Gastroesophageal sphincter (tissue), 4 donors: ENCODE measurements around the gene APOL5. TPM values are rescaled to one million over a fixed set of nuclear protein-coding genes. Genes with fewer than 3 reads are reported as not detected.
A peak's percentile ranks its signal among the peaks of the same experiment; 100 is the strongest.
"Not testable (repeated sequence)": the region's sequence is repeated elsewhere in the genome, so short reads cannot be mapped to it uniquely, and the experiment has no call there.

Experiments used
- ATAC-seq: fragments of 150-250 bp; one replicate; pipeline ENCODE4 v1.9.1; 2016; ENCODE audit warnings: mild to moderate bottlenecking, moderate library complexity
- H3K27ac ChIP-seq, 4 donors: fragments of 200-600 bp; sonication (generic) in 3 of 4; 1 replicate in 3 of 4; 2 replicates in 1 of 4; pipeline ENCODE4 v1.5.1; 2016 to 2019
- H3K27me3 ChIP-seq: fragments of 200-600 bp; sonication (generic); one replicate; pipeline ENCODE4 v1.5.1; 2019
- H3K36me3 ChIP-seq, 2 donors: fragments of 200-600 bp; sonication (generic); one replicate each; pipeline ENCODE4 v1.5.1; 2019; ENCODE audit warnings: control low read depth in 1 of 2
- H3K4me1 ChIP-seq, 3 donors: fragments of 200-600 bp; sonication (generic); 1 replicate in 2 of 3; 2 replicates in 1 of 3; pipeline ENCODE4 v1.5.1; 2016 to 2019; ENCODE audit warnings: control low read depth in 2 of 3
- H3K4me3 ChIP-seq, 2 donors: fragments of 200-600 bp; sonication (generic); one replicate each; pipeline ENCODE4 v1.5.1; 2019; ENCODE audit warnings: mild to moderate bottlenecking in 1 of 2, moderate library complexity in 1 of 2
- H3K9me3 ChIP-seq, 3 donors: fragments of 200-600 bp; sonication (generic); one replicate each; pipeline ENCODE4 v1.5.1; 2017 to 2019; ENCODE audit warnings: control low read depth in 2 of 3
- EP300 ChIP-seq: sonication (generic); formaldehyde crosslinking; IDR thresholded peaks from one replicate; pipeline ENCODE4 v1.6.1; 2017; ENCODE audit warnings: antibody characterized with exemption, mild to moderate bottlenecking
- POLR2A ChIP-seq, 2 donors: fragments of 450-650 bp; IDR thresholded peaks; one replicate each; pipeline ENCODE4 v1.6.1; 2017; ENCODE audit warnings: antibody characterized with exemption in 2 of 2, mild to moderate bottlenecking in 2 of 2, moderate library complexity in 1 of 2
- POLR2AphosphoS5 ChIP-seq: sonication (generic); formaldehyde crosslinking; IDR thresholded peaks from one replicate; pipeline ENCODE4 v1.6.1; 2017; ENCODE audit warnings: antibody characterized with exemption
- WGBS, 2 donors: methylation state at CpG; one replicate each; pipeline ENCODE4 v1.1.5; 2018; ENCODE audit warnings: low coverage in 1 of 2; 5-methylcytosine and 5-hydroxymethylcytosine counted together
- total RNA-seq, 4 donors: library from RNA; depleted of rRNA; stranded (reverse); fragments of >200 nt; gene quantifications; one replicate each; pipeline ENCODE4 v1.1.0, GENCODE V29; 2016
- TF ChIP-seq, protein P1 (sequence below), 4 experiments: fragments of 200-600 bp in 2 of 4; fragments of 450-650 bp in 2 of 4; sonication (generic) in 1 of 4; IDR thresholded peaks; one replicate each; pipeline ENCODE4 v1.5.1; 2017 to 2019; ENCODE audit warnings: antibody characterized with exemption in 4 of 4, mild to moderate bottlenecking in 2 of 4, moderate library complexity in 2 of 4

The APOL5 gene
- total RNA-seq, 4 donors from 2014 or later: not detected

DNA sequence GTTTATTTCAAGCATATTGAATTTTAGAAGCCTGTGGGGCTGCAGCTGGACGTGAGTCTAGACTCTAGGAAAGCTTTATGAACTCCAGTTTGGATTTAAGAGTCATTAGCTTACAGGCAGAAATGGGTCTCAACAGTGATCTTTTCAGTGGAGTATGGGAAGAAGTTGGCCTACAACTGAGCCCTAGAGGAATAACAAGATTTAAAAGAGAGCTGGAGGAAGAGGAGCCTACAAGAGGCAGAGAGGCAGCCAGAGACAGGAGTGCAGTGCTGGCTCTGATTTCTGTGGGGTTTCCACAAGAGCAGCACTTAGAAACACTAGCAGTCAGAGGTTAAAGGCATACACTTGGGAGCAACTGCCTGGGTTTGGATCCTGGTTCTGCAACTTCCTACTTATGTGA, 17.9 kb downstream of the APOL5 start:
- H3K27me3 ChIP-seq: no peaks in the 10 kb centered on the region
- no peak for TF ChIP-seq EP300
- TF ChIP-seq POLR2AphosphoS5: no peak
- TF ChIP-seq, protein P1, sequence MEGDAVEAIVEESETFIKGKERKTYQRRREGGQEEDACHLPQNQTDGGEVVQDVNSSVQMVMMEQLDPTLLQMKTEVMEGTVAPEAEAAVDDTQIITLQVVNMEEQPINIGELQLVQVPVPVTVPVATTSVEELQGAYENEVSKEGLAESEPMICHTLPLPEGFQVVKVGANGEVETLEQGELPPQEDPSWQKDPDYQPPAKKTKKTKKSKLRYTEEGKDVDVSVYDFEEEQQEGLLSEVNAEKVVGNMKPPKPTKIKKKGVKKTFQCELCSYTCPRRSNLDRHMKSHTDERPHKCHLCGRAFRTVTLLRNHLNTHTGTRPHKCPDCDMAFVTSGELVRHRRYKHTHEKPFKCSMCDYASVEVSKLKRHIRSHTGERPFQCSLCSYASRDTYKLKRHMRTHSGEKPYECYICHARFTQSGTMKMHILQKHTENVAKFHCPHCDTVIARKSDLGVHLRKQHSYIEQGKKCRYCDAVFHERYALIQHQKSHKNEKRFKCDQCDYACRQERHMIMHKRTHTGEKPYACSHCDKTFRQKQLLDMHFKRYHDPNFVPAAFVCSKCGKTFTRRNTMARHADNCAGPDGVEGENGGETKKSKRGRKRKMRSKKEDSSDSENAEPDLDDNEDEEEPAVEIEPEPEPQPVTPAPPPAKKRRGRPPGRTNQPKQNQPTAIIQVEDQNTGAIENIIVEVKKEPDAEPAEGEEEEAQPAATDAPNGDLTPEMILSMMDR (IDR thresholded peaks at IDR 0.05): no peak
- TF ChIP-seq POLR2A (IDR thresholded peaks at IDR 0.05): no peak
- H3K4me1 ChIP-seq: peaks cover 0 to 33% (median 0%) of the 10 kb centered on the region in 3 donors
- H3K9me3 ChIP-seq: no peaks in the 10 kb centered on the region
- WGBS, 2 donors: 69% methylated on average over 1 of the region's 1 CpG; no CpG with 5 or more reads in 1 of the 2 donors
- no peak overlapping the region for H3K27ac ChIP-seq
- no peak for ATAC-seq
- peaks cover 0 to 32% of the 10 kb centered on the region in 2 donors for H3K36me3 ChIP-seq
- no peak overlapping the region for H3K4me3 ChIP-seq

DNA sequence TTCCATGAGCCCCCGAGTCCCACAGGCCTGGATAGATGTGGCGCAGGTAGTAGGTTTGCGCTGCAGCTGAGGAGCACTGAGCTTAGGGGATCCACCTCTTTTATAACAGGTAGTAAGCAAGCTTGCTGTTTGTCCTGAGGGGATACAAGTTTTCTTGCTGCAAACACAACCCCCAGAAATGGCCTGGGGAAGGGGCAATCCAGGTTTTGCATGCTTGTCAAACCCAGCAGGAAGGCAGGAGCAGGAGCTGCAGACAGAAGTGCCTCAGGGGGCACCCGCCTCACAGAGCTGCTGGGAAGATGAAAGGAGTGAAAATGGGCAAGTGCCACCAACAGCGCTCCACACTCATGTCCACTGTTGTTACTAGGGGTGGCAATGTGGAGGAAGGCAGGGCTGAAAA, 18.5 kb downstream of the APOL5 start:
- Histone ChIP-seq H3K9me3 (no peaks in the 10 kb centered on the region), H3K27me3 (no peaks in the 10 kb centered on the region), H3K27ac (no peak overlapping the region), H3K4me3 (no peak overlapping the region), H3K4me1 (peaks cover 0 to 38% (median 0%) of the 10 kb centered on the region in 3 donors), H3K36me3 (peaks cover 0 to 33% of the 10 kb centered on the region in 2 donors)
- TF ChIP-seq EP300: no peak
- TF ChIP-seq POLR2AphosphoS5: no peak
- TF ChIP-seq, protein P1 (IDR thresholded peaks at IDR 0.05): no peak
- no peak for TF ChIP-seq POLR2A (IDR thresholded peaks at IDR 0.05)
- 100% methylated on average over 2 to 4 of the region's 5 CpGs for WGBS, 2 donors
- ATAC-seq: no peak

DNA sequence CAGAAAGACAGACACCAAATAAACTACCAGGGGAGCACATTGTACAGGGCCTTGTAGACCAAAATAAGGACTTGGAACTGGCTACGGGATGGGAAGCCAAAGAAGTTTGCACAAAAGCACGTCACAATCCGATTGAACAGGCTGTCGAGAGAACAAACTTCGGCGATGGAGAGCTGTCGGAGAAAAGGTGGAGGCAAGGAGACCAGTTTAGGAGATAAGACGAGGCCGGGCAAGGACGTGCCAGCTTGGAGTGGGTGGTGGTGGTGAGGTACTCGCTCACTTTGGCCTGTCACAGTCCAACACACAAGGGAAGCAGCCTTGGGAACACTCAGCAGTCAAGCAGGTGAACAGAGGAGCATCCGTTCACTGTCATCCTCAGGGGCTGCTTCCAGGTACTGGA, 19.0 kb downstream of the APOL5 start:
- H3K27ac ChIP-seq: no peak overlapping the region
- TF ChIP-seq, protein P1 (IDR thresholded peaks at IDR 0.05): no peak
- no peak for TF ChIP-seq POLR2A (IDR thresholded peaks at IDR 0.05)
- no peak for TF ChIP-seq EP300
- TF ChIP-seq POLR2AphosphoS5: no peak
- WGBS, 2 donors: 91 to 92% methylated on average over 7 of the region's 12 CpGs
- no peak overlapping the region for H3K4me3 ChIP-seq
- peaks cover 0 to 42% (median 0%) of the 10 kb centered on the region in 3 donors for H3K4me1 ChIP-seq
- H3K36me3 ChIP-seq: peaks cover 0 to 38% of the 10 kb centered on the region in 2 donors
- no peaks in the 10 kb centered on the region for H3K9me3 ChIP-seq
- ATAC-seq: no peak
- no peaks in the 10 kb centered on the region for H3K27me3 ChIP-seq

DNA sequence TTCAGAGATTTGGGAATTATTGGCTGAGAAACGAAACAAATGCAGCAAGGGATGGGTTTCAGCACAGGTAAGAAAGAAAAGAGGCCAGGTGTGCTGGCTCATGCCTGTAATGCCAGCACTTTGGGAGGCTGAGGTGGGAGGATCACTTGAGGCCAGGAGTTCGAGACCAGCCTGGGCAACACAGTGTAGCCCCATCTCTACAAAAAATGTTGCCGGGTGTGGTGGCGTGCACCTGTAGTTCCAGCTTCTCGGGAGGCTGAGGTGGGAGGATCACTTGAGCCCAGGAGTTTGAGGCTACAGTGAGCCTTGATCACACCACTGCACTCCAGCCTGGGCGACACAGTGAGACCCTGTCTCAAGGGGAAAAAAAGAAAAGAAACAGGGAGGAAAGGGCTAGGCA, 20.2 kb downstream of the APOL5 start:
- not testable (repeated sequence) for H3K4me3 ChIP-seq, H3K9me3 ChIP-seq, H3K27me3 ChIP-seq, ATAC-seq, H3K27ac ChIP-seq
- 70% methylated on average over 2 of the region's 6 CpGs; no CpG with 5 or more reads in 1 of the 2 donors for WGBS, 2 donors
- H3K4me1 ChIP-seq: peaks cover 0 to 42% (median 0%) of the 10 kb centered on the region in 3 donors
- H3K36me3 ChIP-seq: peaks cover 0 to 50% of the 10 kb centered on the region in 2 donors

DNA sequence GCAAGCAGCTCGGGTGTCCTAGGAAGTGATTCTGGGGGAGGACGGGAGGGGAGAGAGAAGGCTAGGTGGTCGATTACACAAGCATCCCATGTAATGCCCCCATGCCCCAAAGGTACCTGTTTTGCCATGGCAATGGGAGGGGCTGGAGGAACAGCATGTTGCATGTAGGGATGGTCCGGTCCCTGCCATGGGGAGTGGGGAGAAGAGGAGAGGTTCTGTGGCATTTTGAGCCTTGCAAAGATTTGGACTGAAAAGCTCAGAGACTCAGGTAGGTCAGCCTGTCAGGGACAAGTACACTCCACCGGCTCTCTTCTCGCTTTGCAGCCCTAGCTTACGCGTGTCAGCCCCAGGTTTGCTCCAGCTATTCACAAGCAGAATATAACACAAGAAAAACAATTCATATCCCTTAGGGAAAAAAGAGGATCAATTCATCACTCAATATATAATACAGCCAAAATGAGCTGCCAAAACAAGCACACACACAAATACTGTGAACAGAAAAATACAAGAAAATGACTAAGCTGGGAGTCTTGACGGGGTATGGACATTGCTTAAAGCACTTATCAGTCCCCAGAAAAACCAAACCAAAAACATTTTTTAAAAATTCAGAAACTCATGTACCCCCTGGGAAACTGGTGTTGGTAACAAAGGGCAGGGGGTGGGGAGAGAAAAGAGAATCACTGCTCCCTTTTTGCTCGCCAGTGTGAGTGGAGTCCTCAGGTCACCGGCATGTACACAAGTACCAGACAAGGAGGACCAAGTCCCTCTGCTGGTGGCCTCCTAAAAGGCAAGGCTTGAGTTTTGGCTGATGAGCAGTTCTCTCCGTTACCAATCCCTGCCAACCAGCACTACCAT, 21.6 kb downstream of the APOL5 start:
- no peak for ATAC-seq
- no peaks in the 10 kb centered on the region for H3K27me3 ChIP-seq
- H3K36me3 ChIP-seq: peaks cover 0 to 64% of the 10 kb centered on the region in 2 donors
- H3K4me3 ChIP-seq: no peak overlapping the region
- WGBS, 2 donors: 62 to 66% methylated on average over 5 to 12 of the region's 12 CpGs
- H3K4me1 ChIP-seq: peaks cover 0 to 43% (median 0%) of the 10 kb centered on the region in 3 donors
- no peak for TF ChIP-seq EP300
- TF ChIP-seq, protein P1 (IDR thresholded peaks at IDR 0.05): peak in 3 of 4 experiments; percentile 19 to 42 (median 23)
- no peaks in the 10 kb centered on the region for H3K9me3 ChIP-seq
- no peak overlapping the region for H3K27ac ChIP-seq
